Gastroesophageal sphincter (tissue), 4 donors: Measurements from ENCODE around the gene ZGRF1. TPM values are rescaled to one million over a fixed set of nuclear protein-coding genes. Genes with fewer than 3 reads are reported as not detected.
A peak's percentile ranks its signal among the peaks of the same experiment; 100 is the strongest.

ENCODE experiments used
- ATAC-seq: fragments of 150-250 bp; one replicate; pipeline ENCODE4 v1.9.1; 2016; ENCODE audit warnings: mild to moderate bottlenecking, moderate library complexity
- H3K27ac ChIP-seq, 4 donors: fragments of 200-600 bp; sonication (generic) in 3 of 4; 1 replicate in 3 of 4; 2 replicates in 1 of 4; pipeline ENCODE4 v1.5.1; 2016 to 2019
- H3K27me3 ChIP-seq: fragments of 200-600 bp; sonication (generic); one replicate; pipeline ENCODE4 v1.5.1; 2019
- H3K36me3 ChIP-seq, 2 donors: fragments of 200-600 bp; sonication (generic); one replicate each; pipeline ENCODE4 v1.5.1; 2019; ENCODE audit warnings: control low read depth in 1 of 2
- H3K4me1 ChIP-seq, 3 donors: fragments of 200-600 bp; sonication (generic); 1 replicate in 2 of 3; 2 replicates in 1 of 3; pipeline ENCODE4 v1.5.1; 2016 to 2019; ENCODE audit warnings: control low read depth in 2 of 3
- H3K4me3 ChIP-seq, 2 donors: fragments of 200-600 bp; sonication (generic); one replicate each; pipeline ENCODE4 v1.5.1; 2019; ENCODE audit warnings: mild to moderate bottlenecking in 1 of 2, moderate library complexity in 1 of 2
- H3K9me3 ChIP-seq, 3 donors: fragments of 200-600 bp; sonication (generic); one replicate each; pipeline ENCODE4 v1.5.1; 2017 to 2019; ENCODE audit warnings: control low read depth in 2 of 3
- EP300 ChIP-seq: sonication (generic); formaldehyde crosslinking; IDR thresholded peaks from one replicate; pipeline ENCODE4 v1.6.1; 2017; ENCODE audit warnings: antibody characterized with exemption, mild to moderate bottlenecking
- POLR2A ChIP-seq, 2 donors: fragments of 450-650 bp; IDR thresholded peaks; one replicate each; pipeline ENCODE4 v1.6.1; 2017; ENCODE audit warnings: antibody characterized with exemption in 2 of 2, mild to moderate bottlenecking in 2 of 2, moderate library complexity in 1 of 2
- POLR2AphosphoS5 ChIP-seq: sonication (generic); formaldehyde crosslinking; IDR thresholded peaks from one replicate; pipeline ENCODE4 v1.6.1; 2017; ENCODE audit warnings: antibody characterized with exemption
- WGBS, 2 donors: methylation state at CpG; one replicate each; pipeline ENCODE4 v1.1.5; 2018; ENCODE audit warnings: low coverage in 1 of 2; 5-methylcytosine and 5-hydroxymethylcytosine counted together
- total RNA-seq, 4 donors: library from RNA; depleted of rRNA; stranded (reverse); fragments of >200 nt; gene quantifications; one replicate each; pipeline ENCODE4 v1.1.0, GENCODE V29; 2016
- TF ChIP-seq, protein P1 (sequence below), 4 experiments: fragments of 200-600 bp in 2 of 4; fragments of 450-650 bp in 2 of 4; sonication (generic) in 1 of 4; IDR thresholded peaks; one replicate each; pipeline ENCODE4 v1.5.1; 2017 to 2019; ENCODE audit warnings: antibody characterized with exemption in 4 of 4, mild to moderate bottlenecking in 2 of 4, moderate library complexity in 2 of 4

Gene ZGRF1
- total RNA-seq, 4 donors from 2014 or later: 2.8 to 4.7 (median 3.9) TPM

DNA sequence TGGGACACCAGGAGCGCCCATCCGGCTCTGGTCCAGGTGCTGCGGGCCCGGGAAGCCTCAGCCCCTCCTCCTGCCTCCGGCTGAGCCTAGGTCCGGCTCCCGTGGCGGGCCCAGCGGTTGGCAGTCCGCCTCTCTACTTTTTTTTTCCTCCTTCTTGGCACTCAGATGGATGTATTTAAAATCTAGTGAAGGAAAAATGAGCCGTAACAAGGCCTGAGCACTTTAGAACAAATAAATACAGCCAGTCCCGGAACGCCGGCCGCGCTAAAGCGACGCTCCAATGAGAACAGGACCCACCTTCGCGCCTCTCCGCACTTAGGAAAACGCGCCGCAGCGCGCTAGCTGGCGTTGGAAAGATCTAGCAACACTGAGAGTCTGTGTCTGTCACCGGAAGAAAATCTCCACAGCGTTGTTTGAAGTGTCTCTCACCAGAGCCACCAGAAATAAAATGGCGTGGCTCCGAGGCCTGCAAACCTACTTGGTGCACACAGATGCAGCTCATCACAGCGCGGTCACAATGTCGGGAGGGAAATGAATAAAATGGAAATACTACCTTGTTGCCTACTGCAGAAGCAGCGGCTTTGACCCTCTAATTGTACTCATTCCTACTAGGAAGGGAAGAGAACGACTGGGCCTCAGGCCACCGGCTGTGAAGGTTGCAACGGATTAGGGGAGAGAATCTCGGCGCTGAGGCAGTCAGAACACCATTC is 125.5 kb downstream of the ZGRF1 start:
- peak overlapping the region in 1 of 2 donors; percentile 36 for H3K4me3 ChIP-seq
- no peak for TF ChIP-seq EP300
- TF ChIP-seq, protein P1, sequence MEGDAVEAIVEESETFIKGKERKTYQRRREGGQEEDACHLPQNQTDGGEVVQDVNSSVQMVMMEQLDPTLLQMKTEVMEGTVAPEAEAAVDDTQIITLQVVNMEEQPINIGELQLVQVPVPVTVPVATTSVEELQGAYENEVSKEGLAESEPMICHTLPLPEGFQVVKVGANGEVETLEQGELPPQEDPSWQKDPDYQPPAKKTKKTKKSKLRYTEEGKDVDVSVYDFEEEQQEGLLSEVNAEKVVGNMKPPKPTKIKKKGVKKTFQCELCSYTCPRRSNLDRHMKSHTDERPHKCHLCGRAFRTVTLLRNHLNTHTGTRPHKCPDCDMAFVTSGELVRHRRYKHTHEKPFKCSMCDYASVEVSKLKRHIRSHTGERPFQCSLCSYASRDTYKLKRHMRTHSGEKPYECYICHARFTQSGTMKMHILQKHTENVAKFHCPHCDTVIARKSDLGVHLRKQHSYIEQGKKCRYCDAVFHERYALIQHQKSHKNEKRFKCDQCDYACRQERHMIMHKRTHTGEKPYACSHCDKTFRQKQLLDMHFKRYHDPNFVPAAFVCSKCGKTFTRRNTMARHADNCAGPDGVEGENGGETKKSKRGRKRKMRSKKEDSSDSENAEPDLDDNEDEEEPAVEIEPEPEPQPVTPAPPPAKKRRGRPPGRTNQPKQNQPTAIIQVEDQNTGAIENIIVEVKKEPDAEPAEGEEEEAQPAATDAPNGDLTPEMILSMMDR (IDR thresholded peaks at IDR 0.05): no peak
- peaks cover 0 to 4% (median 0%) of the 10 kb centered on the region in 3 donors for H3K9me3 ChIP-seq
- WGBS, 2 donors: 45 to 61% methylated on average over 9 to 23 of the region's 40 CpGs
- H3K36me3 ChIP-seq: no peaks in the 10 kb centered on the region
- no peak overlapping the region for H3K27ac ChIP-seq
- no peak for ATAC-seq
- H3K4me1 ChIP-seq: peaks cover 0 to 50% (median 22%) of the 10 kb centered on the region in 3 donors
- peaks cover 99% of the 10 kb centered on the region for H3K27me3 ChIP-seq

DNA sequence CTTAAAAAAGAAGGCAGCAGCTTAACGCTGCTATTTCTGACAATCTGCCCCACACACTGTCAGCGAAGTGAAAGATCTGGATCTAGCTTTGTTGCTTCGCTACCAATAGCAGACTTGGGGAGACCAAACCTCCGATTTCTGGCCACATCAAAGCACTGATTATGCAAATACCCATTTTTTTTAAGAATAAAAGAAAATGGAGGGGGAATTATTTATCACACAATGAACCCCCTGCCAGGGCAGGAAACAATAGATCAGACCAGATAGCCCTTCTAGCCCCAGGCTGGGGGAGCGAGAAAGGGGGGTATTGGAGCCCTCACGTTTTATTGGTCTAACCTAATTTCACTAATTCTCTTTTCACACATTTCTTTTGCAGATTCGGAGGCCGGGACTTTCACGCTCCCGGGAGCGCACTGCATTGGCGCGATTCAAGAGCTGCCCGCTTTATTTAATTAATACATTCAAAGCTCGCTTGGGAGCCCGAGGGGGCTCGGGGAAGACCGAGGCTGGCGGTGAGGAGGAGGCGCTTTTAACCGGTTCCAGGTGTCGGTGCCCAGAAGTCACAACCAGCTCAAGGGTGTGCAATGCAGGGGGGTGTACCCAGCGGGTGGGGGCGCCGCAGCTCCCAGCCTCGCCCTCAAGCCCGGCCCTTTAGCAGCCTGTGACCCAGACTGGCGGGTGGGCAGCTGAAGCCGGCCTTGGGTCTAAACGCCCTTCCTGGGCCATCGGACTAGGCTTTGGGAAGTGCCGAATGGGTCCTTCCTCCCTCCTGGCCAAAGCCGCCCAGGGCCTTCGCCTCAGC is 126.2 kb downstream of the ZGRF1 start:
- H3K4me1 ChIP-seq: peaks cover 0 to 43% (median 16%) of the 10 kb centered on the region in 3 donors
- peak overlapping the region in 1 of 2 donors; percentile 36 for H3K4me3 ChIP-seq
- H3K36me3 ChIP-seq: no peaks in the 10 kb centered on the region
- peaks cover 99% of the 10 kb centered on the region for H3K27me3 ChIP-seq
- no peak overlapping the region for H3K27ac ChIP-seq
- TF ChIP-seq POLR2AphosphoS5 (no peak), EP300 (no peak), POLR2A (IDR thresholded peaks at IDR 0.05) (no peak)
- TF ChIP-seq, protein P1 (IDR thresholded peaks at IDR 0.05): no peak
- ATAC-seq: no peak
- 0 to 4% methylated on average over 12 to 14 of the region's 34 CpGs for WGBS, 2 donors
- peaks cover 0 to 4% (median 0%) of the 10 kb centered on the region in 3 donors for H3K9me3 ChIP-seq

DNA sequence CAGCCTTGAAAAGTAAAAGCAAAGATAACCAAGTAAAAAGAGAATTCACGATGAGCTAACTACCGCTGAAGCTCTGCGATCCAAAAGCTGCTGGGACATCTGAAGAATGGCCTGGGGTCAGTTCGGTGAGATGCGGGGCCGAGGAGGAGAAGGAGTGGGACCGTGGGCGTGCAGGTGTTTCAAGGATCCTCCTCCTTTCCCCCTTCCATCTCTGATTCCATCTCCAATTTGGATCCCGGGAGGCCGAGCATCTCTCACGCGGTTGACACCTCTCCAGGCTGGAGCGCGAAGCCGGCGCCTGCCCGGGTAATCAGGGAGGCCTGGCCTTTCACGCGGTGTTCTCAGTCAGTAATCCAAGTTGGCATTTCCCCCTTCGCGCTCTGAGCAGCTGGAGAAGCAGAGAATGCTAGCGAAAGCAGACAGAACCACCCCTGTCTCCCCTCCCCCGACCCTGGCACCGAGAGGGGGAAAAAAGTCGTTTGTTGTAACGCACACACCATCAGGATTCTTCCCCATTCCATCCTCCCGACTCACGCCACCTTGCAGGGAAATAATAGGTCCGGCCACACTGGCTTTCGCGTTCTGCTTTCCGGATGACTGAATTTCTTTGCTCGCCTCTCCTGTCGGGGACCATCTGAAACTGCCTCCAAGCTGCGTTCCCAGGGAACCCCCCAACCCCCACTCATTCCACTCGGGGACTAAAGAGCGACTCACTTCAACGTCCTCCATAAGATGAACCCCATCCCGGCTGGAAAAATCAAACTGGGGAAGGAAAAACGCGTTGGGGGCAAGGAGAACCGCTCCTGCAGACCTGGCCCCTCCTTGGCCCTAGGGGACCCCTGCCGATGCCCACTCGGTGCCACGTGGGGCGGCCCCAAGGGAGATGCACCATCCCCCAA is 127.2 kb downstream of the ZGRF1 start:
- TF ChIP-seq POLR2AphosphoS5: no peak
- peaks cover 0 to 4% (median 0%) of the 10 kb centered on the region in 3 donors for H3K9me3 ChIP-seq
- H3K36me3 ChIP-seq: no peaks in the 10 kb centered on the region
- ATAC-seq: no peak
- WGBS, 2 donors: 3 to 4% methylated on average over 5 to 17 of the region's 46 CpGs
- peak overlapping the region in 1 of 2 donors; percentile 36 for H3K4me3 ChIP-seq
- peaks cover 0 to 33% (median 11%) of the 10 kb centered on the region in 3 donors for H3K4me1 ChIP-seq
- H3K27ac ChIP-seq: no peak overlapping the region
- H3K27me3 ChIP-seq: peaks cover 96% of the 10 kb centered on the region

DNA sequence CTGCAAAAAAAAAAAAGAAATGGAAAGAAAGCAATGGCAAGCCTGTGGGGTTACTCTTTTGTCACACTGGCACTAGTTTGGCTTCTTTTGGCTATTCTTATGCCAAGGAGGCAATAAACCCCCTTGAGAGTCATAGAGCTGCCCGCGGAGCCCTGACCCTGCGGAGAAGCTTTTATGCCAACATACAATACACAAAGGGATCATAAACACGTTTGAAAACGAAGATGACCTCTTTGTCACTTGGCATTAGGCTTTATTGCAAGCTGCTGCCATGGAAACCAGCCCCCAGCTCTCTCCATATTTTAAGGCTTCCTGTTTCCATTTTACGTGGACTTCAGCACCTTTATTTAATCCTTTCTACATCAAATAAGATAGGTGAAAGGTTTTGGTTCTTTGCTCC is 128.4 kb downstream of the ZGRF1 start:
- Histone ChIP-seq H3K9me3 (peaks cover 0 to 4% (median 0%) of the 10 kb centered on the region in 3 donors), H3K4me1 (peaks cover 0 to 26% (median 11%) of the 10 kb centered on the region in 3 donors), H3K27me3 (peaks cover 91% of the 10 kb centered on the region), H3K27ac (no peak overlapping the region), H3K4me3 (no peak overlapping the region), H3K36me3 (no peaks in the 10 kb centered on the region)
- ATAC-seq: no peak
- 5 to 8% methylated on average over 6 of the region's 6 CpGs for WGBS, 2 donors
- TF ChIP-seq EP300 (no peak), POLR2A (IDR thresholded peaks at IDR 0.05) (no peak), POLR2AphosphoS5 (no peak)
- TF ChIP-seq, protein P1 (IDR thresholded peaks at IDR 0.05): no peak

DNA sequence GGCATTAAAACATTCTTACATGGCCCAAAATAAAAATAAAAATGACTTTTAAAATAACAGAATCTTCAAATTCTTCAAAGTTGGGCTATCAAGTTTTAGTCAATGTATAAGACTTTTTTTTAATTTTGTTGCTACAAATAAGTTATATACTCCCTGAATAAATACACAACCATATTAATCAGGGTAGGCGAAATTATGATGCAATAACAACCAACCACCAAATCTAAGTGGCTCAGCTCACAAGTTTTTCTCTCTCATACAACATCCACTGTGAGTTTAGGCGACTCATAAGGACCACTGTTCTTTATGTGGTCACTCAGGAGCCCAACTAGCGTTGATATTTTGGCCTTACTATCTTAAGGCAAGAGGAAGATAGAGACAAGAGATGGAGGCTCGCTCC is 131.9 kb downstream of the ZGRF1 start:
- no peaks in the 10 kb centered on the region for H3K9me3 ChIP-seq
- ATAC-seq: no peak
- peaks cover 0 to 10% (median 0%) of the 10 kb centered on the region in 3 donors for H3K4me1 ChIP-seq
- H3K36me3 ChIP-seq: no peaks in the 10 kb centered on the region
- H3K4me3 ChIP-seq: no peak overlapping the region
- H3K27me3 ChIP-seq: peaks cover 63% of the 10 kb centered on the region
- TF ChIP-seq POLR2AphosphoS5 (no peak), EP300 (no peak), POLR2A (IDR thresholded peaks at IDR 0.05) (no peak)
- TF ChIP-seq, protein P1 (IDR thresholded peaks at IDR 0.05): no peak
- 78 to 84% methylated on average over 4 of the region's 4 CpGs for WGBS, 2 donors
- H3K27ac ChIP-seq: no peak overlapping the region
